Measurements from ENCODE around the gene PARP12.
"Not testable (repeated sequence)": the region's sequence is repeated elsewhere in the genome, so short reads cannot be mapped to it uniquely, and the experiment has no call there.

The PARP12 gene

DNA sequence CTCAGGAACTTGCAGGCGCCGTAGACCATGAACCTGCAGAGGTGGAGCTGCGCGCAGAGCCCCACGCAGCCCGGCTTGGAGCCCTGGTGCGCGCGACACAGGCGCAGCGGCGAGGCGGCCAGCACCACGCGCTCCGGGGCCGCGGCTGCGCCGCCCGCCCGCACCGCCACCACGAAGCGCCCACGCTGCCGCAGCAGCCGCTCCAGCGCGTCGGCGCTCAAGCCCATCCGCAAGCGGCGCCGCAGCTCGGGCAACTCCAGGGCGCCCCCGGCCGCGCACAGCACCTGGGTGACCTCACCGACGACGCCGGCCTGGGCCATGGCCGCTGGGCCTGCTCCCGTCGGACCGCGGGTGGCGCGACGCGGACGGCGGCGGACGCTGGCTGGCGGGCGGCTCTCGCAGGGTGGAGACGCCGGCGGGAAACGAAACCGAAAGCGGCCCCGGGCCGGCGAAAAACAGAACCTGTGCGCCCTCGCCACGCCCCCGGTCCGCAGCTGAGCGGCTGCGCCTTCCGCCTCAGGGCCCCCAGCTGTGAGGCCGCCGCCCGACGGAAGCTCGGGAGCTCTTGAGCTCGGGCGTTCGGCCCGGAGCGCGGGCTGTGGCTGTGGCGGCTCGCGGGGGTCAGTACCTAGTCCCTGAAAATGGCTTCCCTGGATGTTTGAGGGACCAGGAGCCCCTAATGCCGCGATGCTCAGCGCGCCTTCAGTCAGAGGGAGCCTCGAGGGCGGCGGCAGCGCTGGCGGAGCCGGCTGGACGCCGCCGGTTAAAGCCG lies at the start of gene PARP12:
PARP12 (minus strand) TSS at position 424 of the 772 bp plus-strand sequence; CDS start at position 320, 104 bp downstream.
- DNase-seq (ENCODE audit: low read depth) = peak; percentile 76

GRCh38 chr7:140108777-140109176 lies 46.0 kb upstream of the PARP12 start:
- DNase-seq (ENCODE audit: low read depth) = not testable (repeated sequence)

DNA sequence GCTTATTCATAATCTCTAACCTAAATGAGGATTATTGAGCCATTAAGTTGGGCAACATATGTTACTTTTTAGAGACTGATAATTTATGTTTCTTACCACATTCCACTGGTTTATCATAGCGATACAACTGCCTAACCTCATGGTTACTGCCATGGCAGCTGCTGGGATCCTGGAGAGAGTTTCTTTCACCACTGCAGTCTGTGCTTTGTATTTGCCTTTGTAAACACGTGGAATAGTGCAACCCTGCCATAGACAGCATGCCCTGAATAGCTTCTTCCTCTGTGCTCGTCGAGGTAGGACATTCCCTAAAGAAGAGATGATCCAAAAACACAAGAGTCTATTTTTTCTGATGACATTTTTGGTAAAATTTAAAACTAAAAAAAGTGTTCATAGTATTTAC lies 33.7 kb upstream of the PARP12 start:
- DNase-seq (ENCODE audit: low read depth) = no peak

GRCh38 chr7:140093375-140093774 lies 30.6 kb upstream of the PARP12 start:
- no peak for DNase-seq (ENCODE audit: low read depth)

GRCh38 chr7:140085447-140085846 lies 22.7 kb upstream of the PARP12 start:
- DNase-seq (ENCODE audit: low read depth) = no peak

DNA sequence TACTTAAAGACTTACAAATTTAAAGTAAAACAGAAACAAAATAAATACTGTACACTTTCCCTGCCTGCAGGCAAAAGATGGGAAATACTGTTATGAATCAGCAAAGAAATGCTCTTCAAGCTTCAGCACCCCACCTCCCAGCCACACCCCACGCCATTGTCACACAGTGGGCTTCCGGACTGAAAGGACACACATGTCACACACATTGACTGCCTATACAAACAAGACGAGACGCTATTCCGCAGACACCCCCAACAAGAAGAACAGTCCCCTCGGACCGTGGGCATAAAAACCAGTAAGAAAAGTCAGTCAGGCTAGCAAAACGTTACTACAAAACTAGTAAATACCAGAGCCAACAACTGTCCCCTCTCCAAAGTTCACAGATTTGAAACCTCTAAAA lies 22.2 kb upstream of the PARP12 start:
- peak; percentile 27 for DNase-seq (ENCODE audit: low read depth)

DNA sequence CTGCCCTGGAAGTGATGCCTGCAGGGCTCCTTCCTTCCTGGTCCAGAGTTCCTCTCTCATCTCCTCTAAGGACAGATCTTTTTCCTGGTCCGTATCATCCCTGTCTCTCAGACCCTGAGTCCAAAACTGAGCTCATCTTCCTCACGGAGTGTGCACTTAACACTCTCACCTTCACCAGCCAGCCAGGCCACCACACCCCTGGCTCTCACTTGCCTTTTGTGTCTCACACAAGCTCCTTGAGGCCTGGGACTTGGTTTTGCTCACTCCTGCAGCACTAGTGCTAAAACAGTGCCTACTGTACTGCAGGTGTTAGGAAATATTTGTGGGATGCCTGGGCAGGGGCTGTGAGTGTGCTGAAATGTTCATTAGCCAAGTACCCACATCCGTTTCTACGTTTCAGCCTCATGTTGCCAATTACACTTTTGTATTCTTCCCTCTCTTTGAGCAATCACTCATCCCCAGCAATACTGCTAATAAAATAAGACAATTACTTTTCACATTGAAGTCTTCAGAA lies 21.4 kb upstream of the PARP12 start:
- no peak for DNase-seq (ENCODE audit: low read depth)

DNA sequence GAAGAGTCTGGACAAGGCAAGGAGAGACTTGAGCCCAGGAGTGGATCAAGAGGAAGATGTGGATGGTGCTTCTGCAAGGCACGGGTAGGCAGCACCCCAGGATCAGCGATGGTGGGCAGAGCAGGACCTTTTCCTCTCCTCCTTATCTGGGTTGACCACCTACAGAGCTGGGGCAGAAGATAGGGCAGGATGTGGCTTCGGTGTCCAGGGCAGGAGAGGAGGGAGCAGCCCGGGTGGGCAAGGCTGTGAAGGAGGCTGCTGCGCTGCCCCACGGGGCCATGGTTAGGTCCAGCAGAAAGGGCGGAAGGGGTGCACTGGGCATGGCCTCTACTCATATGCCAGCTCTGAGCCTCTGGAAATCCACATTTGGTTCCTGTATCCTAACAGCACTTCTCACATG lies 20.0 kb upstream of the PARP12 start:
- no peak for DNase-seq (ENCODE audit: low read depth)

DNA sequence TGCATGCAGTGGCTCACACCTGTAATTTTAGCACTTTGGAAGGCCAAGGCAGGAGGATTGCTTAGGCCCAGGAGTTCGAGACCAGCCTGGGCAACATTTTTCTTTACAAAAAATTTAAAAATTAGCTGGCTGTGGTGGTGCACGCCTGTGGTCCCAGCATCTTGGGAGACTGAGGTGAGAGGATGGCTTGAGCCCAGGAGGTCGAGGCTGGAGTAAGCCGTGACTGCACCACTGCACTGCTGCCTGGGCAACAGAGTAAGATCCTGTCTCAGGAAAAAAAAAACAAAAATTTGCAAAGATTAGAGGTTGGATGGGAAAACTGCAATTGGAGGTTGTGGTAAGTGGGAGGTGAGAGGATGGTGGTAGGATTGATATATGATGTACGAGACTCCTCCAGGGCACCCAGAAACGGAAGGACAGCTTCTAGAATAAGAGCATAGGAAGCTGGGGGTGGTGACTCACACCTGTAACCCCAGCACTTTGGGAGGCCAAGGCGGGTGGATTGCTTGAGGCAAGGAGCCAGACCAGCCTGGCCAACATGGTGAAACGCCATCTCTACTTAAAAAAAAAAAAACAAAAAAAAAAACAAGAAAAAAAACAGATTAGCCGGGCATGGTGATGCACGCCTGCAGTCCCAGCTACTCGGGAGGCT lies 19.1 kb upstream of the PARP12 start:
- no peak for DNase-seq (ENCODE audit: low read depth)

GRCh38 chr7:140080919-140081318 lies 18.2 kb upstream of the PARP12 start:
- DNase-seq (ENCODE audit: low read depth) = no peak

- no peak for DNase-seq (ENCODE audit: low read depth)
These were observed 16.4 kb upstream of the PARP12 start for GRCh38 chr7:140079121-140079536.

- no peak for DNase-seq (ENCODE audit: low read depth)
These were observed 15.6 kb upstream of the PARP12 start for GRCh38 chr7:140078392-140078791.

- DNase-seq (ENCODE audit: low read depth) = no peak
These were observed 12.0 kb upstream of the PARP12 start for GRCh38 chr7:140074780-140075179.

GRCh38 chr7:140070546-140070945 lies 7.8 kb upstream of the PARP12 start:
- DNase-seq (ENCODE audit: low read depth) = no peak

DNA sequence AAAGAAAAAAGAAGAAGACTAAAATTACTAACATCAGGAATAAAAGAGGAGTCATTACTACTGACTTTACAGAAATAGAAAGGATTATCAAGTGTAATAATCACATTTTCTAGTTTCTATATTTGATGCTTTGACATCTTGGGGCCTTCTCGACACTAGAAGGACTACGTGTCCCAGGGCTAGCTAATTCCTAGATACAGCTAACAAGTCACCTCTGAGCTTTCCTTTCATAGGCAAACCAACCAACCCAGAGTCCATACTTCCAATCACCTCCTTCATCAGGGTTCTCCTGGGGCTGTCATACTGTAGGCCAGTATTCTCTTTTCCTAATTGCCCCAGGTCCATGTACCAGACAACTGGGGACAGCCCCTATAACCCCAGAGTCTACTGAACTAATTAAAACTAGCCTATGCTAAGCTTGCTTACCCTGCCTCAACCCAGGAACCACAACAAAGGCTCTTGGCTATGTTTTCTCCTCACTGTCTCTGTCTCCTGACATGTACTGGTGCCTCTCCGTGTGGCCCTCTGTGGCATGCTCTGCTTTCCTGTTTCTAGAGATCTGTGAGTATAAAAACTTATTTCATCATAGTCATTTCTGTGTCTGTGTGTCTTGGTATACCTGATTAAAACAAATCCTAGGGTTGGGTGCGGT lies 6.7 kb upstream of the PARP12 start:
- no peak for DNase-seq (ENCODE audit: low read depth)

DNA sequence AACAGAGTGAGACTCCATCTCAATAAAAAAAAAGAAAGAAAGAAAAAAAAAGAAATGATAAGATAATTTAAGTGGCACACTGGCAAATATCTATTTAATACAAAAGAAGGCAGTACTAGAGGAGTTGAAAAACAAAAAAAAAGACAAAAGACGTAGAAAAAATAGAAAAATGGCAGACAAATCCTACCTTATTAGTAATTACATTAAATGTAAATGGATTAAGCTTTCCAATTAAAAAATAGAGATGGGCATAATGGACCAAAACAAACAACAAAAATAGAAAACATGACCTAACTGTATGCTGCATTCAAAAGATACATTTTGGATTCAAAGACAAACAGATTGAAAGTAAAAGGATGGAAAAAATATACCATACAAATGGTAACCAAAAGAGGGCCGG lies 5.3 kb upstream of the PARP12 start:
- DNase-seq (ENCODE audit: low read depth) = no peak

DNA sequence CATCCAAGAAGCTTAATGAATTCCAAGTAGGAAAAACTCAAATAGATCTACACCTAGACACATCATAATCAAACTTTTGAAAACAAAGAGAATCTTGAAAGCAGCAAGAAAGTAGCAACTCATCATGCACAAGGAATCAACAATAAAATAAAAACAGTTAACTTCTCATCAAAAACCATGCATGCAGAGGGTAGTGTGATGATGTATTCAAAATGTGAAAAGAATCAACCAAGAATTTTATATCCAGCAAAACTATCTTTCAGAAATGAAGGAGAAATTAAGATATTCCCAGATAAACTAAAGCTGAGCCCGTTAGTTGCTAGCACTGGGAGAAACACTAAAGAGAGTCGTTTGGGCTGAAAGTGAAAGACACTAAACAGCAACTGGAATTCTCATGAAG lies 4.3 kb upstream of the PARP12 start:
- DNase-seq (ENCODE audit: low read depth) = no peak

DNA sequence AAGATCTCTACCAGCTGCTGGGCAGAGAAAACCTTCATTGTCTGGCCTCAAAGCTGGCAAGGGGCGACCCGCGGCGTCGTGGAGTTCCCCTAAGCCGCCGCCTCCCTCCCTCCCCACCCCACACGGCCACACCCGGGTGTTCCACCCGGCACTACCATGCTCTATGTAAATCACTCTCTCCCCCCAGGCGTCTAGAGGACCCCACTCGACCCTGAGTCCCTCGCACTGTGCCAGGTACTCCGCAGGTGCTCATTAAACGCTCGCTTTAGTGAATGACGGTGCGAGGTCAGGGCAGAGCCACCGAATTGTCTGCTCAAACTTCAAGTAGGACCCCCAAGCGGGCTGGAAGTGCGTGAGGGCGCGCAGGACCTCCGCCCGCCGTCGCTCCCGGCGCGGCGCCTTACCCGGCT lies 628 bp downstream of the PARP12 start:
- DNase-seq (ENCODE audit: low read depth) = peak; percentile 39

- no peak for DNase-seq (ENCODE audit: low read depth)
These were observed 1.2 kb downstream of the PARP12 start for GRCh38 chr7:140061607-140061930.

- no peak for DNase-seq (ENCODE audit: low read depth)
These were observed 1.8 kb downstream of the PARP12 start for GRCh38 chr7:140060788-140061606.

- DNase-seq (ENCODE audit: low read depth) = no peak
These were observed 2.5 kb downstream of the PARP12 start for GRCh38 chr7:140060243-140060630.

Data from activated T-helper 9 cell treated with anti-CD3 and anti-CD28 coated beads, Interleukin-2, amount 50 U/mL, for 16 hours (primary cell).